ENCODE measurements around the gene C16orf54. TPM values are rescaled to one million over a fixed set of nuclear protein-coding genes. Genes with fewer than 3 reads are reported as not detected.
"Not testable (repeated sequence)": the region's sequence is repeated elsewhere in the genome, so short reads cannot be mapped to it uniquely, and the experiment has no call there.

The C16orf54 gene
- total RNA-seq, 1 donor from 2014 or later: 11.2 TPM

GRCh38 chr16:29744541-29745101 is 1.2 kb downstream of the C16orf54 start:
- Histone ChIP-seq H3K27ac (peak overlapping the region; percentile 73), H3K4me1 (peaks cover 14% of the 10 kb centered on the region), H3K36me3 (no peaks in the 10 kb centered on the region), H3K27me3 (ENCODE audit: low read depth) (no peaks in the 10 kb centered on the region), H3K4me3 (peak overlapping the region; percentile 62), H3K9me3 (no peaks in the 10 kb centered on the region)
- no peak for TF ChIP-seq CTCF (IDR thresholded peaks at IDR 0.05)
- intact Hi-C loops (cut with DNase I): no loop called here
- ATAC-seq: peak in 1 of 2 donors; percentile 6
- no peak for DNase-seq

DNA sequence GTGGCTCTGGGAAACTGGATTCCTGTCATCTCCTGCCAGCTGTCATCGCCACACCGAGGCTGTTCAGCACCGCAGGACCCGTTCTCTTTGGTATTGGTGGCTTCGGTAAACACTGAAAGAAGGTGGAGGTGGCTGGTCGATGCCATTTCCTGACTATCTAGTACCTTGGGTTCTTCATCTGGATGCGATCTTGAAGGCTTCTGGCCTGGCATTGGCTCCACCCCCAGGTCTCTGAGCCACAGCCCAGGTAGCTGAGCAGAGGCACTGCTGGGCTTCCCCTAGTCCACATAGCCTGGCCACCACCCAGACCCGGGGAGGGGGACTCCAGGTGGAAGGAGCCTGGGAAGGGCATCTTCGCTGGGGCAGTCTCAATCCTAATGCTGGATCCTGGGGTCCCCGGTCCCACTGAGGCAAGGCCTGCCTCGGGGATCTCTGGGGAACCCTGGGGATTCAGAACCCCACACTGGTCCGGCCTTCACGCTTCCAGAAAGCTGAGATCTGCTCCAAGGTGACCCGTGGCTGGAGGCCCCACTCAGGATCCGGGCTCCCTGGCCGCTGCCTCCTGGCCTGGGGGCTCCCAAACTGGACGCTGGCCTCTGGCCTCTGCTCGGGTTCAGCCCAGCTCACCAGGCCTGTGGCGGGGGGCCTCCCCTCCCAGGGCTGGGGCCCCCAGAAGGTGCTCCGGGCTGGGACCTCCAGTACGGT is 1.8 kb downstream of the C16orf54 start:
- ATAC-seq (no peak), DNase-seq (no peak)
- H3K4me3 ChIP-seq: peak overlapping the region; percentile 62

GRCh38 chr16:29743475-29743826 is 2.3 kb downstream of the C16orf54 start:
- ATAC-seq (no peak), DNase-seq (no peak)
- peaks cover 14% of the 10 kb centered on the region for H3K4me1 ChIP-seq
- no peak overlapping the region for H3K4me3 ChIP-seq
- H3K27me3 ChIP-seq (ENCODE audit: low read depth): no peaks in the 10 kb centered on the region
- intact Hi-C loops (cut with DNase I): no loop called here
- no peaks in the 10 kb centered on the region for H3K9me3 ChIP-seq
- no peaks in the 10 kb centered on the region for H3K36me3 ChIP-seq
- TF ChIP-seq CTCF (IDR thresholded peaks at IDR 0.05): no peak
- no peak overlapping the region for H3K27ac ChIP-seq

More for the DNA sequence above, 1.8 kb downstream of the C16orf54 start:
- TF ChIP-seq CTCF (IDR thresholded peaks at IDR 0.05): no peak
- Histone ChIP-seq H3K27me3 (ENCODE audit: low read depth) (no peaks in the 10 kb centered on the region), H3K4me1 (peaks cover 14% of the 10 kb centered on the region), H3K27ac (peak overlapping the region; percentile 73), H3K36me3 (no peaks in the 10 kb centered on the region), H3K9me3 (no peaks in the 10 kb centered on the region)
- intact Hi-C loops (cut with DNase I): no loop called here

DNA sequence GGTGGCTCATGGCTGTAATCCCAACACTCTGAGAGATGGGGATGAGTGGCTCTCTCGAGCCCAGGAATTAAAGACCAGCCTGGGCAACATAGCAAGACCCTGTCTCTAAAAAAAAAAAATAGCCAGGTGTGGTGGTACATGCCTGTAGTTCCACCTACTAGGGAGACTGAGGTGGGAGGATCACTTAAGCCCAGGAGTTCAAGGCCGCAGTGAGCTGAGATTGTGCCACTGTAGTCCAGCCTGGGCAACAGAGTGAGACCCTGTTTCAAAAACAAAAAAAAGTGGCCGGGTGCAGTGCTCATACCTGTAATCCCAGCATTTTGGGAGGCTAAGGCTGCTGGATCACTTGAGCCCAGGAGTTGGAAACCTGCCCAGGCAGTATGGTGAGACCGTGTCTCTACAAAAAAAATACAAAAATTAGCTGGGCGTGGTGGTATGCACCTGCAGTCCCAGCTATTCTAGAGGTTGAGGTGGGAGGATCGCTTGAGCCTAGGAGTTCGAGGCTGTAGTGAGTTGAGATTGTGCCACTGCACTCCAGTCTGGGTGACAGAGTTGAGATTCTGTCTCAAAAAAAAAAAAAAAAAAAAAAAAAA is 3.0 kb downstream of the C16orf54 start:
- peaks cover 14% of the 10 kb centered on the region for H3K4me1 ChIP-seq
- no peak for TF ChIP-seq CTCF (IDR thresholded peaks at IDR 0.05)
- ATAC-seq: no peak
- H3K4me3 ChIP-seq: no peak overlapping the region
- no peak overlapping the region for H3K27ac ChIP-seq
- no peak for DNase-seq
- no peaks in the 10 kb centered on the region for H3K9me3 ChIP-seq
- H3K27me3 ChIP-seq (ENCODE audit: low read depth): no peaks in the 10 kb centered on the region
- intact Hi-C loops (cut with DNase I): no loop called here
- no peaks in the 10 kb centered on the region for H3K36me3 ChIP-seq

- H3K9me3 ChIP-seq; H3K27ac ChIP-seq; DNase-seq; H3K27me3 ChIP-seq (ENCODE audit: low read depth); intact Hi-C loops (cut with DNase I); H3K36me3 ChIP-seq; H3K4me3 ChIP-seq; ATAC-seq: not testable (repeated sequence)
- H3K4me1 ChIP-seq: peaks cover 14% of the 10 kb centered on the region
These were observed 5.2 kb downstream of the C16orf54 start for GRCh38 chr16:29740630-29741015.

DNA sequence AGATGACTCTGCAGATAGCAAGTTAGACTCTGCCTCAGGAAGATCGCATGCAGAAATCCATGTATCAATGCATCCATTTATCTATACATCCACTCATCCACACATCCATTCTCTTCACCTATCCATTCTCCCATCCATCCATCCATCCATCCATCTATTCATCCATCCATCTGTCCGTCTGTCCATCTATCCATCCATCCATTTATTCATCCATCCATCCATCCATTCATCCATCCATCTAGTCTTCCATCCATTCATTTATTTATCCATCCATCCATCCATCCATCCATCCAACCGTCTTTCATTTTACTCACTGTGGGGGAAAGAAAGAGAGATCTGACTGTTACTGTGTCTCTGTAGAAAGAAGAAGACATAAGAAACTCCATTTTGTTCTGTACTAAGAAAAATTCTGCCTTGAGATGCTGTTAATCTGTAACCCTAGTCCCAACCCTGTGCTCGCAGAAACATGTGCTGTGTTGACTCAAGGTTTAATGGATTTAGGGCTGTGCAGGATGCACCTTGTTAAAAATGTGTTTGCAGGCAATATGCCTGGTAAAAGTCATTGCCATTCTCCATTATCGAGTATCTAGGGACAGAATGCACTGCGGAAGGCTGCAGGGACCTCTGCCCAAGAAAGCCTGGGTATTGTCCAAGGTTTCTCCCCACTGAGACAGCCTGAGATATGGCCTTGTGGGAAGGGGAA is 5.7 kb downstream of the C16orf54 start:
- intact Hi-C loops (cut with DNase I); H3K27ac ChIP-seq; H3K4me3 ChIP-seq; ATAC-seq; H3K27me3 ChIP-seq (ENCODE audit: low read depth); H3K36me3 ChIP-seq; H3K9me3 ChIP-seq; DNase-seq: not testable (repeated sequence)
- peaks cover 14% of the 10 kb centered on the region for H3K4me1 ChIP-seq

All from lower lobe of right lung (tissue), 2 donors.